K562 (cell line): ENCODE measurements around the gene DNAJB1. TPM values are rescaled to one million over a fixed set of nuclear protein-coding genes. Genes with fewer than 3 reads are reported as not detected.
A peak's percentile ranks its signal among the peaks of the same experiment; 100 is the strongest.

Source experiments
- ARID1B ChIP-seq: fragments of 450-650 bp; IDR thresholded peaks from 2 replicates; pipeline ENCODE4 v1.6.1; 2016; ENCODE audit warnings: antibody characterized with exemption, mild to moderate bottlenecking, inconsistent platforms
- CCAR2 ChIP-seq: fragments of 200-400 bp; formaldehyde crosslinking; IDR thresholded peaks from 2 replicates; pipeline ENCODE4 v1.6.1; 2017; ENCODE audit warnings: mild to moderate bottlenecking, low read depth, low read length
- CHD2 ChIP-seq: IDR thresholded peaks from 2 replicates; pipeline ENCODE4 v1.6.1; 2011; ENCODE audit warnings: low read depth, low read length
- GABPB1 ChIP-seq: sonication (generic); formaldehyde crosslinking; IDR thresholded peaks from 2 replicates; pipeline ENCODE4 v1.8.0; 2022; ENCODE audit warnings: mild to moderate bottlenecking, missing genetic modification reagents
- HOXB6 ChIP-seq: fragments of 250-450 bp; sonication (Bioruptor Pico); IDR thresholded peaks from 2 replicates; pipeline ENCODE4 v1.5.1; 2022; ENCODE audit warnings: mild to moderate bottlenecking, borderline replicate concordance
- HSF4 ChIP-seq: fragments of 250-450 bp; sonication (Bioruptor Pico); IDR thresholded peaks from 2 replicates; pipeline ENCODE4 v2.1.2; 2022; ENCODE audit warnings: mild to moderate bottlenecking, moderate library complexity, borderline replicate concordance
- KLF16 ChIP-seq: IDR thresholded peaks from 2 replicates; pipeline ENCODE4 v1.6.1; 2016; ENCODE audit warnings: antibody characterized with exemption
- NEUROD1 ChIP-seq: fragments of 150-350 bp; IDR thresholded peaks from 2 replicates; pipeline ENCODE4 v1.6.1; 2014; ENCODE audit warnings: borderline replicate concordance, low read length, low read depth; ENCODE audit not compliant: partially characterized antibody
- RBM14 ChIP-seq: fragments of 200-400 bp; formaldehyde crosslinking; IDR thresholded peaks from 2 replicates; pipeline ENCODE4 v1.6.1; 2018; ENCODE audit warnings: low read depth, mild to moderate bottlenecking, low read length, moderate library complexity, borderline replicate concordance; ENCODE audit not compliant: insufficient read depth
- RBM39 ChIP-seq: fragments of 200-400 bp; formaldehyde crosslinking; optimal IDR thresholded peaks from 2 replicates; pipeline ENCODE3; 2018; ENCODE audit warnings: low read depth, low read length
- RCOR1 ChIP-seq, 2 experiments: IDR thresholded peaks; 2 replicates each; pipeline ENCODE4 v1.6.1; 2012; ENCODE audit warnings: low read depth in 2 of 2, low read length in 2 of 2, borderline replicate concordance in 1 of 2, improper control_type of control experiment in 1 of 2
- SP1 ChIP-seq: sonication (generic); formaldehyde crosslinking; IDR thresholded peaks from 2 replicates; pipeline ENCODE4 v1.8.1; 2022; ENCODE audit warnings: mild to moderate bottlenecking, missing genetic modification reagents
- TAF1 ChIP-seq: IDR thresholded peaks from 2 replicates; pipeline ENCODE4 v1.6.1; 2011; ENCODE audit warnings: mild to moderate bottlenecking, low read length, moderate library complexity; ENCODE audit not compliant: insufficient read depth, control insufficient read depth, severe bottlenecking; ENCODE audit errors: extremely low read depth
- TFAP4 ChIP-seq: sonication (generic); formaldehyde crosslinking; IDR thresholded peaks from 2 replicates; pipeline ENCODE4 v1.8.0; 2022; ENCODE audit warnings: missing genetic modification reagents, mild to moderate bottlenecking, moderate library complexity, borderline replicate concordance
- ZBTB11 ChIP-seq, 3 experiments: fragments of 200-800 bp in 1 of 3; fragments of 250-450 bp in 1 of 3; fragments of 450-650 bp in 1 of 3; sonication (Bioruptor Pico) in 1 of 3; sonication (Bioruptor generic) in 1 of 3; formaldehyde crosslinking in 1 of 3; IDR thresholded peaks; 2 replicates each; pipeline versions ENCODE4 v1.6.1 to v1.8.0; 2016 to 2022; ENCODE audit warnings: mild to moderate bottlenecking in 2 of 3, missing genetic modification characterization in 2 of 3, missing compliant biosample characterization in 1 of 3, moderate library complexity in 1 of 3
- ZBTB17 ChIP-seq: fragments of 450-650 bp; formaldehyde crosslinking; IDR thresholded peaks from 2 replicates; pipeline ENCODE4 v1.4.0; 2020; ENCODE audit warnings: mild to moderate bottlenecking
- ZNF224 ChIP-seq: sonication (generic); formaldehyde crosslinking; IDR thresholded peaks from 2 replicates; pipeline ENCODE4 v1.8.0; 2022; ENCODE audit warnings: mild to moderate bottlenecking, missing genetic modification reagents
- ZNF511 ChIP-seq: sonication (generic); formaldehyde crosslinking; IDR thresholded peaks from 2 replicates; pipeline ENCODE4 v1.8.0; 2022; ENCODE audit warnings: mild to moderate bottlenecking, missing genetic modification reagents
- ZNF512 ChIP-seq: IDR thresholded peaks from 2 replicates; pipeline ENCODE4 v1.6.1; 2016; ENCODE audit warnings: missing genetic modification characterization, missing compliant biosample characterization
- ZNF655 ChIP-seq: fragments of 250-450 bp; sonication (Bioruptor Pico); IDR thresholded peaks from 2 replicates; pipeline ENCODE4 v1.5.0; 2021
- polyA plus RNA-seq, 8 experiments: library from polyadenylated mRNA; depleted of rRNA in 4 of 8; stranded (reverse) in 5 of 8; unstranded in 3 of 8; fragments of >200 nt; fragmentation: Nextera tagmentation in 2 of 8; fragmentation: Illumina TruSeq in 1 of 8; extraction: Ambion mirVana in 2 of 8; extraction: Trizol in 1 of 8; gene quantifications; 2 replicates each; pipeline versions ENCODE4 v1.2.1 to v1.2.3, GENCODE V29; 2011 to 2014; ENCODE audit warnings: inconsistent platforms in 1 of 8, missing spikeins in 1 of 8
- total RNA-seq, 7 experiments: library from RNA; depleted of rRNA in 6 of 7; stranded (reverse); fragments of >200 nt in 6 of 7; fragmentation: Illumina TruSeq in 2 of 7; extraction: Trizol in 2 of 7; gene quantifications; 2 replicates each; pipeline versions ENCODE4 v1.2.1 to v1.2.3, GENCODE V29; 2011 to 2021; ENCODE audit warnings: low replicate concordance in 1 of 7

Gene DNAJB1
- total and polyA plus RNA-seq, 9 of the 15 experiments (the other 6 are each of a cell fraction or from before 2014, with no cell fraction given) = 13.2 to 113 (median 62.1) TPM

GRCh38 chr19:14556662-14557188 is 38.5 kb upstream of the DNAJB1 start (continued):
- TF ChIP-seq ZNF655 (CRISPR knock-in tag) (no peak), CHD2 (no peak), RBM14 (no peak), TAF1 (no peak), HOXB6 (CRISPR knock-in tag) (no peak), KLF16 (no peak; the same call in 1 of the 2 replicates), NEUROD1 (no peak), SP1 (CRISPR knock-in tag) (no peak), ARID1B (no peak), CCAR2 (no peak), RBM39 (no peak), HSF4 (no peak), TFAP4 (CRISPR knock-in tag) (peak; percentile 71; the same call in 1 of the 2 replicates), ZBTB11 (CRISPR knock-in tag; IDR thresholded peaks at IDR 0.05) (no peak), ZNF512 (tag) (no peak), ZBTB17 (CRISPR knock-in tag) (no peak), ZNF224 (CRISPR knock-in tag) (no peak), ZNF511 (CRISPR knock-in tag) (no peak), RCOR1 (IDR thresholded peaks at IDR 0.05; ENCODE audit: borderline replicate concordance in 1 of 2, low read depth in 2 of 2, low read length in 2 of 2) (peak in 1 of 2 experiments; percentile 62; a peak in 1 of 4 replicates), GABPB1 (CRISPR knock-in tag) (peak; percentile 60)
